ENCODE measurements around the gene LIME1. TPM values are rescaled to one million over a fixed set of nuclear protein-coding genes. Genes with fewer than 3 reads are reported as not detected.

The LIME1 gene
- total and polyA plus RNA-seq, 9 of the 15 experiments (the other 6 are each of a cell fraction or from before 2014, with no cell fraction given): 0.11 to 17.1 (median 2.8) TPM; not detected in 2

DNA sequence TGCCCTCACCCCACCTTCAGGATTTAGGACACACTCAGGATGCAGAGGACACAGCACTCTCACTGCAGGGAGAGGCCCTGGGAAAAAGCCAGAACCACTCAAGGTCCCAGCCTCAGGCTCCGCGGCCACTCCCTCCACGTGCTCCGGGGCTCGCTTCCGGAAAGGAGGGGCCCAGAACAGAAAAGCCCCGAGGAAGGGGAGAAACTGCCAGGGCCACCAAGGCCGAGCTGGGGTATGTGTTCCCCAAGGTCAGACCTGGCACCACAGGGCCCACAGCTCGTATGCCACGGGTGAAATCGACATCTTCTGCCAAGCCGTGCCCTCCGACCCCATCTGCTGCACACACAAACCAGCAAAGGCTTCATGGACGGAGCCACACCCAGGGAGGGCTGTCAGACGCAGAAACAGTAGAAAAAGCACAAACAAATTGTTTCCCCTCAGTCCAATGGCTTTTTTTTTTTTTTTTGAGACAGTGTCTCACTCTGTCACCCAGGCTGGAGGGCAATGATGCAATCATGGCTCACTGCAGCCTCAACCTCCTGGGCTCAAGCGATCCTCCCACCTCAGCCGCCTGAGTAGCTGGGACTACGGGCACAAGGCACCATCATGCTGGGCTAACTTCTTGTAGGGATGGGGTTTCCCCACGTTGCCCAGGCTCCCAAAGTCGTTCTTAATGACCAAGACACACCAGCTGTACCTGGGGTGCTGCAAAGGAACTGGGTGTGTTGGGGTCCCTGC, 36.5 kb downstream of the LIME1 start (continued):
- TF ChIP-seq CBFA2T2 (conservative IDR thresholded peaks at IDR 0.05): no peak
- no peak for TF ChIP-seq ZNF408 (CRISPR knock-in tag; IDR thresholded peaks at IDR 0.05; ENCODE audit: low read depth)
- no peak for TF ChIP-seq TCFL5 (CRISPR knock-in tag; conservative IDR thresholded peaks at IDR 0.05)
- TF ChIP-seq TRIM24 (IDR thresholded peaks at IDR 0.05): no peak
- TF ChIP-seq FOXA3 (CRISPR knock-in tag; conservative IDR thresholded peaks at IDR 0.05 in 1 of 2, IDR thresholded peaks at IDR 0.05 in 1 of 2): no peak
- TF ChIP-seq PML (IDR thresholded peaks at IDR 0.05; ENCODE audit: low read length): no peak
- TF ChIP-seq CTCFL (IDR thresholded peaks at IDR 0.05; ENCODE audit: borderline replicate concordance, insufficient read depth, low read depth, low read length, poor library complexity, severe bottlenecking): no peak
- TF ChIP-seq ARHGAP35 (IDR thresholded peaks at IDR 0.05; ENCODE audit: partially characterized antibody): no peak
- TF ChIP-seq USF1 (CRISPR knock-in tag; IDR thresholded peaks at IDR 0.05): peak; percentile 33; the same call in 1 of the 2 replicates
- no peak for TF ChIP-seq ZNF277 (CRISPR knock-in tag; IDR thresholded peaks at IDR 0.05; ENCODE audit: borderline replicate concordance)
- TF ChIP-seq, protein P1, sequence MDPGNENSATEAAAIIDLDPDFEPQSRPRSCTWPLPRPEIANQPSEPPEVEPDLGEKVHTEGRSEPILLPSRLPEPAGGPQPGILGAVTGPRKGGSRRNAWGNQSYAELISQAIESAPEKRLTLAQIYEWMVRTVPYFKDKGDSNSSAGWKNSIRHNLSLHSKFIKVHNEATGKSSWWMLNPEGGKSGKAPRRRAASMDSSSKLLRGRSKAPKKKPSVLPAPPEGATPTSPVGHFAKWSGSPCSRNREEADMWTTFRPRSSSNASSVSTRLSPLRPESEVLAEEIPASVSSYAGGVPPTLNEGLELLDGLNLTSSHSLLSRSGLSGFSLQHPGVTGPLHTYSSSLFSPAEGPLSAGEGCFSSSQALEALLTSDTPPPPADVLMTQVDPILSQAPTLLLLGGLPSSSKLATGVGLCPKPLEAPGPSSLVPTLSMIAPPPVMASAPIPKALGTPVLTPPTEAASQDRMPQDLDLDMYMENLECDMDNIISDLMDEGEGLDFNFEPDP (CRISPR knock-in tag; IDR thresholded peaks at IDR 0.05): no peak
- TF ChIP-seq ZNF384 (IDR thresholded peaks at IDR 0.05; ENCODE audit: low read depth, low read length): peak; percentile 74
- peak; percentile 19; the same call in 1 of the 2 replicates for TF ChIP-seq KLF1 (tag; IDR thresholded peaks at IDR 0.05)
- TF ChIP-seq EP300 (IDR thresholded peaks at IDR 0.05; ENCODE audit: low read length): no peak
- no peak for TF ChIP-seq ZNF717 (CRISPR knock-in tag; IDR thresholded peaks at IDR 0.05)
- no peak for TF ChIP-seq HNRNPLL (IDR thresholded peaks at IDR 0.05; ENCODE audit: low read depth, low read length, poor library complexity, severe bottlenecking)
- no peak for TF ChIP-seq ZNF184 (CRISPR knock-in tag; IDR thresholded peaks at IDR 0.05)
- TF ChIP-seq BRD9 (IDR thresholded peaks at IDR 0.05; ENCODE audit: low read depth, partially characterized antibody): no peak
- no peak for TF ChIP-seq ZBED1 (IDR thresholded peaks at IDR 0.05)
- TF ChIP-seq SPI1 (IDR thresholded peaks at IDR 0.05; ENCODE audit: borderline replicate concordance, low read depth, low read length): no peak
- TF ChIP-seq ZNF583 (CRISPR knock-in tag; IDR thresholded peaks at IDR 0.05): no peak
- peak; percentile 54; the same call in 1 of the 2 replicates for TF ChIP-seq EP400 (IDR thresholded peaks at IDR 0.05)
- TF ChIP-seq YBX1 (IDR thresholded peaks at IDR 0.05): no peak
